Hepatocyte (in vitro differentiated cells): ENCODE results near the gene IPPK.

Experiments used
- CTCF ChIP-seq: fragments of 200-600 bp; sonication (generic); IDR thresholded peaks from 2 replicates; pipeline ENCODE4 v1.5.1; 2016; ENCODE audit warnings: antibody characterized with exemption, mild to moderate bottlenecking; ENCODE audit not compliant: poor library complexity
- EZH2 ChIP-seq: fragments of 200-600 bp; sonication (generic); IDR thresholded peaks from 2 replicates; pipeline ENCODE4 v1.6.1; 2016; ENCODE audit warnings: antibody characterized with exemption, mild to moderate bottlenecking, borderline replicate concordance
- EZH2phosphoT487 ChIP-seq: fragments of 200-600 bp; sonication (generic); IDR thresholded peaks from one replicate; pipeline ENCODE4 v1.6.1; 2018; ENCODE audit warnings: antibody characterized with exemption, mild to moderate bottlenecking, low read depth, moderate library complexity; ENCODE audit not compliant: unreplicated experiment, severe bottlenecking

DNA sequence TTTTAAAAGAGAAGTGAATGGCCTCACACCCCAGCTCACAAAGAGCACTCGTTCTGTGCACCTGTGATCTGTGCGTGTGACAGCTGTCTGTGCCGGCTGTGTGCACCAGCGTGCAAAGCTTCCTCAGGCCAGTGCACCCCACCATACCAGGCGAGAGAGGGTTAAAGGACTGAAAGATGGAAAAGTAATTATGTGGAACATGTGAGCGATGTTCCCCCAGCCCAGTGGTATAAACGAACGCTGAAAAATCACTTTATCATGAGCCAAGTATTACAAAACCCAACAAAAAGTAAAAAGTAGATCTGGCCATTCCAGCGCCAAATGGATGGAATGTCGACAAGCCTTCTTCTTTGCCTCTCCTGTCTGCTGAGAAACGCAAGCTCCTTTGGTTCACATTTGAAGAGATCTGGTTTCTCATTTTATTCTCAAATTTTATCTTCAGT is 53.7 kb downstream of the IPPK start:
- TF ChIP-seq EZH2 (no peak), CTCF (no peak), EZH2phosphoT487 (no peak)
